Measurements from ENCODE around the gene CLHC1.
"Not testable (repeated sequence)": the region's sequence is repeated elsewhere in the genome, so short reads cannot be mapped to it uniquely, and the experiment has no call there.

CLHC1 gene

GRCh38 chr2:55133467-55134315 is 98.4 kb downstream of the CLHC1 start:
- DNase-seq: no peak

DNA sequence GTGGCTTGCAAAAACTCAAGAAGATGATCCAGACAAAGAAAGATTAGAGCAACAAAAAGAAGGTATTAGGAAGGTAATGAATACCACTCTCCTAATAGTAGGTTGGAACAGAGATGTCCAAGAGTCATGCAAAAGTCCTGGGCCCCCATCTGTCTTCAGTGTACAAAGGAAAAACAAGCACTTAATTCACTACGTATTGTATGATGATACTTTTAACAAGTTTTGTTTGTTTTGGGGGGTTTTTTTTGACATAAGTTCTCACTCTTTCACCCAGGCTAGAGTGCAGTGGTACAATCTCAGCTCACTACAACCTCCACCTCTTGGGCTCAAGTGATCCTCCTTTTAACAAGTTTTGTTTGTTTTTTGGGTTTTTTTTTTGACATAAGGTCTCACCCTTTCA is 101.2 kb downstream of the CLHC1 start:
- DNase-seq: no peak

DNA sequence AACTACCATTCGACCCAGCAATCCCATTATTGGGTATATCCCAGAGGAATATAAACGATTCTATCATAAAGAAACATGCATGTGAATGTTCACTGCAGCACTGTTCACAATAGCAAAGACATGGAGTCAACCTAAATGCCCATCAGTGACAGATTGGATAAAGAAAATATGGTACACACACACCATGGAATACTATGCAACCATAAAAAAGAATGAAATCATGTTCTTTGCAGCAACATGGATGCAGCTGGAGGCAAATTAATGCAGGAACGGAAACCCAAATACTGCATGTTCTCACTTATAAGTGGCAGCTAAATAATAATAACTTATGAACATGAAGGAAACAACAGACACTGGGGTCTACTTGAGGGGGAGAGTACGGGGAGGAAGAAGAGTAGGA is 105.5 kb downstream of the CLHC1 start:
- not testable (repeated sequence) for DNase-seq
